ENCODE data around the gene EIF3B. TPM values are rescaled to one million over a fixed set of nuclear protein-coding genes. Genes with fewer than 3 reads are reported as not detected.

EIF3B gene
- total and polyA plus RNA-seq, 9 of the 15 experiments (the other 6 are each of a cell fraction or from before 2014, with no cell fraction given): 25.9 to 494 (median 357) TPM

GRCh38 chr7:2354186-2354938 lies at the start of gene EIF3B (continued):
- TF ChIP-seq MTA2 (IDR thresholded peaks at IDR 0.05; ENCODE audit: low read depth): no peak
- 0 out of 2 replicates have a peak, but pooled peaks have one; percentile 14 for TF ChIP-seq ZNF384 (IDR thresholded peaks at IDR 0.05; ENCODE audit: low read depth, low read length)
- TF ChIP-seq RBFOX2 (IDR thresholded peaks at IDR 0.05; ENCODE audit: low read depth, low read length): no peak; the same call in 1 of the 2 replicates
- TF ChIP-seq ZNF133 (CRISPR knock-in tag; IDR thresholded peaks at IDR 0.05): no peak
- TF ChIP-seq TRIM25 (IDR thresholded peaks at IDR 0.05; ENCODE audit: borderline replicate concordance): no peak
- peak; percentile 87; the same call in 1 of the 2 replicates for TF ChIP-seq KLF1 (tag; IDR thresholded peaks at IDR 0.05)
- TF ChIP-seq, protein P1, sequence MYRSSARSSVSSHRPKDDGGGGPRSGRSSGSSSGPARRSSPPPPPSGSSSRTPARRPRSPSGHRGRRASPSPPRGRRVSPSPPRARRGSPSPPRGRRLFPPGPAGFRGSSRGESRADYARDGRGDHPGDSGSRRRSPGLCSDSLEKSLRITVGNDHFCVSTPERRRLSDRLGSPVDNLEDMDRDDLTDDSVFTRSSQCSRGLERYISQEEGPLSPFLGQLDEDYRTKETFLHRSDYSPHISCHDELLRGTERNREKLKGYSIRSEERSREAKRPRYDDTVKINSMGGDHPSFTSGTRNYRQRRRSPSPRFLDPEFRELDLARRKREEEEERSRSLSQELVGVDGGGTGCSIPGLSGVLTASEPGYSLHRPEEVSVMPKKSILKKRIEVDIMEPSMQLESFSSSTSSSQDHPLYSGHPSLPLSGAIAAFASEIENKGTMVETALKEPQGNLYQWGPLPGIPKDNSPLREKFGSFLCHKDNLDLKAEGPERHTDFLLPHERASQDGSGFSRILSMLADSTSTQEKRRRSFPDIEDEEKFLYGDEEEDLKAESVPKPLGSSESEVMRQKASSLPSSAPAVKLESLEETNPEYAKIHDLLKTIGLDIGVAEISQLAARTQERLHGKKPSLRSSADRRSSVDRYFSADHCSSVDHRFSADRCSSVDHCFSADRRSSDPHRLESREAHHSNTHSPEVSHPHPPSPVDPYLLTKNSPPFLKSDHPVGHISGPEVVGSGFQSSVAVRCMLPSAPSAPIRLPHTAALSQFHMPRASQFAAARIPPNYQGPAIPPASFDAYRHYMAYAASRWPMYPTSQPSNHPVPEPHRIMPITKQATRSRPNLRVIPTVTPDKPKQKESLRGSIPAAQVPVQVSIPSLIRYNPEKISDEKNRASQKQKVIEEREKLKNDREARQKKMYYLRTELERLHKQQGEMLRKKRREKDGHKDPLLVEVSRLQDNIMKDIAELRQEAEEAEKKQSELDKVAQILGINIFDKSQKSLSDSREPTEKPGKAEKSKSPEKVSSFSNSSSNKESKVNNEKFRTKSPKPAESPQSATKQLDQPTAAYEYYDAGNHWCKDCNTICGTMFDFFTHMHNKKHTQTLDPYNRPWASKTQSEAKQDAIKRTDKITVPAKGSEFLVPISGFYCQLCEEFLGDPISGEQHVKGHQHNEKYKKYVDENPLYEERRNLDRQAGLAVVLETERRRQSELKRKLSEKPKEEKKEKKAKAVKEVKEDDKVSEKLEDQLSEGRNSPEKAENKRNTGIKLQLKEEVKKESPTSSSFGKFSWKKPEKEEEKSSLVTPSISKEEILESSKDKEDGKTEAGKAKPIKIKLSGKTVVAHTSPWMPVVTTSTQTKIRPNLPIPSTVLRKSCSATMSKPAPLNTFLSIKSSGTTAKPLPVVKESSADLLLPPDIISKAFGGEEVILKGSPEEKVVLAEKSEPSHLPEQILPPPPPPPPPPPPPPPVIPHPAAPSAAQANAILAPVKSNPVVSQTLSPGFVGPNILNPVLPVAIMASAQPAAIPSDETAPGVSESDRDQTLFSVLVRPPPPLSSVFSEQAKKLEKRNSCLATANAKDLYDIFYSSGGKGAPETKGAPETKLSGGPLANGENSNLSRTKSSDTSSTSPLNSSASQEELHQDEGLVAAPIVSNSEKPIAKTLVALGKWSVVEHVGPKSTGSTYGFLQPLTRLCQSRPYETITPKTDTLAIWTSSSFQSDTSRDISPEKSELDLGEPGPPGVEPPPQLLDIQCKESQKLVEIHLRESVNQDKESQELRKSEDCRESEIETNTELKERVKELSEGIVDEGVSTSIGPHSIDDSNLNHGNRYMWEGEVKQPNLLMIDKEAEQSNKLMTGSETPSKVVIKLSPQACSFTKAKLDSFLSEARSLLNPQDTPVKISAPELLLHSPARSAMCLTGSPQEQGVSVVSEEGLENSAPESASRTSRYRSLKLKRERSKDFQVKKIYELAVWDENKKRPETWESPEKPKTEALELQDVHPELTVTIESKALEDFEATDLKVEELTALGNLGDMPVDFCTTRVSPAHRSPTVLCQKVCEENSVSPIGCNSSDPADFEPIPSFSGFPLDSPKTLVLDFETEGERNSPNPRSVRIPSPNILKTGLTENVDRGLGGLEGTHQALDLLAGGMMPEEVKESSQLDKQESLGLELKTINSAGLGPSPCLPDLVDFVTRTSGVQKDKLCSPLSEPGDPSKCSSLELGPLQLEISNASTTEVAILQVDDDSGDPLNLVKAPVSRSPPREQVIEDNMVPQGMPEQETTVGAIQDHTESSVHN (IDR thresholded peaks at IDR 0.05; ENCODE audit: borderline replicate concordance in 1 of 2, low read depth in 1 of 2): no peak
- TF ChIP-seq, protein P2, sequence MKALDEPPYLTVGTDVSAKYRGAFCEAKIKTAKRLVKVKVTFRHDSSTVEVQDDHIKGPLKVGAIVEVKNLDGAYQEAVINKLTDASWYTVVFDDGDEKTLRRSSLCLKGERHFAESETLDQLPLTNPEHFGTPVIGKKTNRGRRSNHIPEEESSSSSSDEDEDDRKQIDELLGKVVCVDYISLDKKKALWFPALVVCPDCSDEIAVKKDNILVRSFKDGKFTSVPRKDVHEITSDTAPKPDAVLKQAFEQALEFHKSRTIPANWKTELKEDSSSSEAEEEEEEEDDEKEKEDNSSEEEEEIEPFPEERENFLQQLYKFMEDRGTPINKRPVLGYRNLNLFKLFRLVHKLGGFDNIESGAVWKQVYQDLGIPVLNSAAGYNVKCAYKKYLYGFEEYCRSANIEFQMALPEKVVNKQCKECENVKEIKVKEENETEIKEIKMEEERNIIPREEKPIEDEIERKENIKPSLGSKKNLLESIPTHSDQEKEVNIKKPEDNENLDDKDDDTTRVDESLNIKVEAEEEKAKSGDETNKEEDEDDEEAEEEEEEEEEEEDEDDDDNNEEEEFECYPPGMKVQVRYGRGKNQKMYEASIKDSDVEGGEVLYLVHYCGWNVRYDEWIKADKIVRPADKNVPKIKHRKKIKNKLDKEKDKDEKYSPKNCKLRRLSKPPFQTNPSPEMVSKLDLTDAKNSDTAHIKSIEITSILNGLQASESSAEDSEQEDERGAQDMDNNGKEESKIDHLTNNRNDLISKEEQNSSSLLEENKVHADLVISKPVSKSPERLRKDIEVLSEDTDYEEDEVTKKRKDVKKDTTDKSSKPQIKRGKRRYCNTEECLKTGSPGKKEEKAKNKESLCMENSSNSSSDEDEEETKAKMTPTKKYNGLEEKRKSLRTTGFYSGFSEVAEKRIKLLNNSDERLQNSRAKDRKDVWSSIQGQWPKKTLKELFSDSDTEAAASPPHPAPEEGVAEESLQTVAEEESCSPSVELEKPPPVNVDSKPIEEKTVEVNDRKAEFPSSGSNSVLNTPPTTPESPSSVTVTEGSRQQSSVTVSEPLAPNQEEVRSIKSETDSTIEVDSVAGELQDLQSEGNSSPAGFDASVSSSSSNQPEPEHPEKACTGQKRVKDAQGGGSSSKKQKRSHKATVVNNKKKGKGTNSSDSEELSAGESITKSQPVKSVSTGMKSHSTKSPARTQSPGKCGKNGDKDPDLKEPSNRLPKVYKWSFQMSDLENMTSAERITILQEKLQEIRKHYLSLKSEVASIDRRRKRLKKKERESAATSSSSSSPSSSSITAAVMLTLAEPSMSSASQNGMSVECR (CRISPR knock-in tag; IDR thresholded peaks at IDR 0.05): peak; percentile 89
- no peak for TF ChIP-seq ZNF408 (CRISPR knock-in tag; IDR thresholded peaks at IDR 0.05; ENCODE audit: low read depth)
- peak in 1 of 2 experiments; percentile 46; a peak in 1 of 4 replicates for TF ChIP-seq TBL1XR1 (IDR thresholded peaks at IDR 0.05; ENCODE audit: low read length in 2 of 2)
- TF ChIP-seq ZBTB8A (IDR thresholded peaks at IDR 0.05; ENCODE audit: partially characterized antibody): no peak
- no peak; the same call in 1 of the 2 replicates for TF ChIP-seq BRD4 (IDR thresholded peaks at IDR 0.05)
- no peak for TF ChIP-seq MCM3 (IDR thresholded peaks at IDR 0.05)

Measured in K562 (cell line).